Lung (tissue), 12 donors: ENCODE results near the gene ABCA12. TPM values are rescaled to one million over a fixed set of nuclear protein-coding genes. Genes with fewer than 3 reads are reported as not detected.

Source experiments
- ATAC-seq: fragments of 200-7000 bp; cut with Tn5 transposase; one replicate; pipeline ENCODE4 v1.9.1; 2020; ENCODE audit warnings: moderate number of reproducible peaks; ENCODE audit not compliant: insufficient read depth, low FRiP score
- DNase-seq, 3 donors: peaks; one replicate each; pipeline ENCODE4 v3.0.0-alpha.2; 2013 to 2017
- H3K27ac ChIP-seq, 2 donors: one replicate each; pipeline ENCODE4 v1.5.1; 2013; ENCODE audit warnings: mild to moderate bottlenecking in 2 of 2, moderate library complexity in 2 of 2, control low read depth in 1 of 2, inconsistent platforms in 1 of 2, low read depth in 1 of 2, low read length in 1 of 2
- H3K27me3 ChIP-seq, 3 donors: one replicate each; pipeline ENCODE4 v1.5.1; 2013; ENCODE audit warnings: low read length in 2 of 3; ENCODE audit not compliant: control insufficient read depth in 3 of 3, insufficient read depth in 3 of 3
- H3K36me3 ChIP-seq, 4 donors: one replicate each; pipeline ENCODE4 v1.5.1; 2013; ENCODE audit warnings: low read length in 4 of 4, mild to moderate bottlenecking in 1 of 4, moderate library complexity in 1 of 4; ENCODE audit not compliant: control insufficient read depth in 4 of 4, insufficient read depth in 4 of 4
- H3K4me1 ChIP-seq, 5 donors: one replicate each; pipeline ENCODE4 v1.5.1; 2013; ENCODE audit warnings: low read length in 5 of 5, mild to moderate bottlenecking in 2 of 5, moderate library complexity in 1 of 5; ENCODE audit not compliant: control insufficient read depth in 5 of 5, insufficient read depth in 5 of 5
- H3K4me3 ChIP-seq: one replicate; pipeline ENCODE4 v1.5.1; 2013; ENCODE audit warnings: mild to moderate bottlenecking, control low read depth, moderate library complexity
- H3K9ac ChIP-seq, 2 donors: one replicate each; pipeline ENCODE4 v1.5.1; 2013; ENCODE audit warnings: low read length in 2 of 2, control low read depth in 1 of 2; ENCODE audit not compliant: insufficient read depth in 1 of 2
- H3K9me3 ChIP-seq, 4 donors: one replicate each; pipeline ENCODE4 v1.5.1; 2013; ENCODE audit warnings: low read length in 3 of 4, mild to moderate bottlenecking in 1 of 4, moderate library complexity in 1 of 4; ENCODE audit not compliant: control insufficient read depth in 4 of 4, insufficient read depth in 3 of 4
- CTCF ChIP-seq: IDR thresholded peaks from 2 replicates; pipeline ENCODE4 v1.5.1; 2012; ENCODE audit warnings: mild to moderate bottlenecking; ENCODE audit errors: control extremely low read depth, extremely low read depth
- WGBS, 2 donors: extraction: QIAGEN DNeasy Blood & Tissue Kit; methylation state at CpG; one replicate each; pipeline ENCODE4 v1.1.7; 2013; 5-methylcytosine and 5-hydroxymethylcytosine counted together
- polyA plus RNA-seq, 2 donors: library from polyadenylated mRNA; stranded (reverse); fragments of 200-250 nt; gene quantifications; one replicate each; pipeline ENCODE4 v1.2.1, GENCODE V29; 2013
- total RNA-seq, 2 donors: library from RNA; depleted of rRNA in 1 of 2; stranded (reverse); fragments of >200 nt in 1 of 2; gene quantifications; one replicate each; pipeline ENCODE4 v1.2.1, GENCODE V29; 2014 to 2021
- donor health status: control.
- donor health status: control.
- donor health status: Bipolar disorder and iron deficiency.
- donor health status: healthy.
- donor health status: DM: yes; HTN: yes; CAD: no.

The ABCA12 gene
- total and polyA plus RNA-seq, 4 donors, result 0.06 to 2.2 (median 0.19) TPM

- Histone ChIP-seq H3K9me3 (no peaks in the 10 kb centered on the region), H3K36me3 (no peaks in the 10 kb centered on the region), H3K4me1 (no peaks in the 10 kb centered on the region), H3K27me3 (no peaks in the 10 kb centered on the region), H3K9ac (no peak overlapping the region), H3K4me3 (no peak overlapping the region), H3K27ac (no peak overlapping the region)
- 75 to 87% methylated on average over 4 of the region's 4 CpGs for WGBS, 2 donors
- DNase-seq (no peak), ATAC-seq (no peak)
- no peak for TF ChIP-seq CTCF
Observed at GRCh38 chr2:215080545-215080944, 57.9 kb downstream of the ABCA12 start.

GRCh38 chr2:215071676-215072075, 66.8 kb downstream of the ABCA12 start:
- DNase-seq (no peak), ATAC-seq (no peak)
- Histone ChIP-seq H3K27ac (no peak overlapping the region), H3K4me1 (no peaks in the 10 kb centered on the region), H3K9me3 (no peaks in the 10 kb centered on the region), H3K27me3 (peaks cover 0 to 2% (median 0%) of the 10 kb centered on the region in 3 donors), H3K9ac (no peak overlapping the region), H3K4me3 (no peak overlapping the region), H3K36me3 (no peaks in the 10 kb centered on the region)
- TF ChIP-seq CTCF, result no peak
- 72 to 79% methylated on average over 3 of the region's 3 CpGs for WGBS, 2 donors

DNA sequence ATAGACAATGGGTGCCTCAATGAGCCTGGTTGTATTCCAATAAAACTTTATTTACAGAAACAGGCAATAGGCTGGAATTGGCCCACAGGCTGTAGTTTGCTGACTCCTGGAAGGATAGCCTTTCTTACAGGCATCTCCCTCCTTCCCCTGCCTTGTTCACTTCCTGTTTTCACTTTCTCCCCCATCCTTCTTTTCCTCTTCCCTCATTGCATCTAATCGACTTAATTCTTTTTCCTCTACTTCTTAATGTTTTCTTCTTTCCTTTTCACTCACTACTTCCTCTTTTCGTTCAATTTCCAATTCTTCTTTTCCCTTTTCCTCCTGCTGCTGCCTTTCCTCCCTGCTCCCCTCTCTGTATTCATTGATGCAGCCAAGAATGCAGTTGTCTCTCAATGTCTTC, 70.0 kb downstream of the ABCA12 start:
- H3K27me3 ChIP-seq, result no peaks in the 10 kb centered on the region
- no peaks in the 10 kb centered on the region for H3K9me3 ChIP-seq
- TF ChIP-seq CTCF, result no peak
- H3K4me1 ChIP-seq, result no peaks in the 10 kb centered on the region
- DNase-seq (no peak), ATAC-seq (no peak)
- 42 to 59% methylated on average over 2 of the region's 2 CpGs for WGBS, 2 donors
- H3K27ac ChIP-seq, result no peak overlapping the region
- H3K36me3 ChIP-seq, result no peaks in the 10 kb centered on the region
- no peak overlapping the region for H3K9ac ChIP-seq
- H3K4me3 ChIP-seq, result no peak overlapping the region

GRCh38 chr2:215066124-215066523, 72.3 kb downstream of the ABCA12 start:
- 62 to 83% methylated on average over 2 of the region's 2 CpGs for WGBS, 2 donors
- DNase-seq, result no peak

More at GRCh38 chr2:215066124-215066523, 72.3 kb downstream of the ABCA12 start:
- no peak for ATAC-seq
- Histone ChIP-seq H3K27me3 (no peaks in the 10 kb centered on the region), H3K4me3 (no peak overlapping the region), H3K4me1 (no peaks in the 10 kb centered on the region), H3K9me3 (no peaks in the 10 kb centered on the region), H3K36me3 (no peaks in the 10 kb centered on the region), H3K9ac (no peak overlapping the region), H3K27ac (no peak overlapping the region)
- no peak for TF ChIP-seq CTCF
